Lower leg skin (tissue), 4 donors: Measurements from ENCODE around the gene PACRG. TPM values are rescaled to one million over a fixed set of nuclear protein-coding genes. Genes with fewer than 3 reads are reported as not detected.

Experiments
- DNase-seq, 2 donors: peaks; one replicate each; pipeline ENCODE4 v3.0.0-alpha.2; 2019; ENCODE audit warnings: low spot score in 2 of 2
- H3K4me3 ChIP-seq: fragments of 200-600 bp; sonication (generic); 2 replicates; pipeline ENCODE4 v1.5.1; 2017; ENCODE audit warnings: mild to moderate bottlenecking, low read depth; ENCODE audit not compliant: poor library complexity, severe bottlenecking
- POLR2A ChIP-seq, 2 donors: fragments of 450-650 bp; IDR thresholded peaks; one replicate each; pipeline ENCODE4 v1.6.1; 2016 to 2017; ENCODE audit warnings: antibody characterized with exemption in 2 of 2, mild to moderate bottlenecking in 1 of 2, moderate library complexity in 1 of 2
- WGBS, 2 donors: methylation state at CpG; one replicate each; pipeline ENCODE4 v1.1.5; 2018; 5-methylcytosine and 5-hydroxymethylcytosine counted together
- intact Hi-C: fragments of 100-400 bp; cut with DNase I; formaldehyde crosslinking; loops from one replicate; pipeline ENCODE4 v1.15.0; 2023; ENCODE audit warnings: low total_unique reads
- total RNA-seq, 4 donors: library from RNA; depleted of rRNA; stranded (reverse); fragments of >200 nt; gene quantifications; one replicate each; pipeline ENCODE4 v1.1.0, GENCODE V29; 2016
- TF ChIP-seq, protein P1 (sequence below), 3 donors: fragments of 450-650 bp; IDR thresholded peaks; one replicate each; pipeline ENCODE4 v1.5.1; 2016; ENCODE audit warnings: antibody characterized with exemption in 3 of 3, mild to moderate bottlenecking in 3 of 3, moderate library complexity in 2 of 3

Gene PACRG
- total RNA-seq, 4 donors from 2014 or later, result 0.38 to 3.9 (median 3.4) TPM; not detected in 1

DNA sequence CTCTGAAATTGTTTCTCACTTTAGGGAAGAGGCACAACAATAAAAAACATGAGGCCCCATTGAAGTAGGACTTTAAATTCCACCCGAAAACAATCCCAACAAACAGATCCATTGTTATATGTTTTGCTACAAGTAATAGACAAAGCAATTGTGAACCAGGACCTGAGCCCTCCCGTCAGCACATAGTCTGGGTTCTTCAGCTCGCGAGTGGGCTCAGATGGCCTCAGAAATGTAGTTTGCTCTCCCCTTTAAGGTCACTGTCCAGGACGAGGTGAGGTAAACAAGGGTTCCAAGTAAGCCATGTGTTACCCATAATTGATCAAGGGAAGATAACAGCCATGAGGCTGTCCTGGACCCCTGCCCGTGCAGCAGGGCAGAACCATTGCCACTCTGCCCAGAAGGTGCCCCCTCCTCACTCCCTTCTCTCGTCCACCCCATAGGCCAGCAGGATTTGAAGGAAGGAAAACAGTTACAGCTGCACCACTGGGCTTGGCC is 526.6 kb downstream of the PACRG start:
- WGBS, 2 donors, result 84 to 95% methylated on average over 7 of the region's 7 CpGs
- intact Hi-C loops, result no loop called here
- H3K4me3 ChIP-seq, result no peak overlapping the region
- TF ChIP-seq, protein P1, sequence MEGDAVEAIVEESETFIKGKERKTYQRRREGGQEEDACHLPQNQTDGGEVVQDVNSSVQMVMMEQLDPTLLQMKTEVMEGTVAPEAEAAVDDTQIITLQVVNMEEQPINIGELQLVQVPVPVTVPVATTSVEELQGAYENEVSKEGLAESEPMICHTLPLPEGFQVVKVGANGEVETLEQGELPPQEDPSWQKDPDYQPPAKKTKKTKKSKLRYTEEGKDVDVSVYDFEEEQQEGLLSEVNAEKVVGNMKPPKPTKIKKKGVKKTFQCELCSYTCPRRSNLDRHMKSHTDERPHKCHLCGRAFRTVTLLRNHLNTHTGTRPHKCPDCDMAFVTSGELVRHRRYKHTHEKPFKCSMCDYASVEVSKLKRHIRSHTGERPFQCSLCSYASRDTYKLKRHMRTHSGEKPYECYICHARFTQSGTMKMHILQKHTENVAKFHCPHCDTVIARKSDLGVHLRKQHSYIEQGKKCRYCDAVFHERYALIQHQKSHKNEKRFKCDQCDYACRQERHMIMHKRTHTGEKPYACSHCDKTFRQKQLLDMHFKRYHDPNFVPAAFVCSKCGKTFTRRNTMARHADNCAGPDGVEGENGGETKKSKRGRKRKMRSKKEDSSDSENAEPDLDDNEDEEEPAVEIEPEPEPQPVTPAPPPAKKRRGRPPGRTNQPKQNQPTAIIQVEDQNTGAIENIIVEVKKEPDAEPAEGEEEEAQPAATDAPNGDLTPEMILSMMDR (IDR thresholded peaks at IDR 0.05), result no peak
- no peak for TF ChIP-seq POLR2A (IDR thresholded peaks at IDR 0.05)
- DNase-seq, result no peak

DNA sequence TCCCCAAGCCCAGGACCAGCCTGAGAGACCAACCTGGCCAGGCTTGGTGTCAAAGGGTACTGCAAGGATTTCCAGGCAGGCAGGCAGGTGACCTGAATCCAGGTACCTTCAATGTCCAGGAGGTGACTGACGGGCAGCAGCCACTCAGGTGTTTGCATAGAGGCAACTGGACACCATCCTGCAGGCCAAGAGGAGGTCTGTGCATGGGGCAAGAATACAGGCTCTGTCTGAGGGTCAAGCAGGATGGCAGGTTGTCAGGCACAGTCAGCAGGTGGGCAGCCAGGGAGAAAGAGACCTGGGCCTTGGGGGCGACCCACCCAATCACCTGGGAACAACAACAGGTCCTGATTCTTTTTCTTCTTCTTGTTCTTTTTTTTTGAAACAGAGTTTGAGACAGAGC is 527.5 kb downstream of the PACRG start:
- TF ChIP-seq POLR2A (IDR thresholded peaks at IDR 0.05), result no peak
- TF ChIP-seq, protein P1 (IDR thresholded peaks at IDR 0.05), result no peak
- WGBS, 2 donors, result 80 to 98% methylated on average over 2 of the region's 2 CpGs
- H3K4me3 ChIP-seq, result no peak overlapping the region
- DNase-seq, result no peak
- intact Hi-C loops, result no loop called here

DNA sequence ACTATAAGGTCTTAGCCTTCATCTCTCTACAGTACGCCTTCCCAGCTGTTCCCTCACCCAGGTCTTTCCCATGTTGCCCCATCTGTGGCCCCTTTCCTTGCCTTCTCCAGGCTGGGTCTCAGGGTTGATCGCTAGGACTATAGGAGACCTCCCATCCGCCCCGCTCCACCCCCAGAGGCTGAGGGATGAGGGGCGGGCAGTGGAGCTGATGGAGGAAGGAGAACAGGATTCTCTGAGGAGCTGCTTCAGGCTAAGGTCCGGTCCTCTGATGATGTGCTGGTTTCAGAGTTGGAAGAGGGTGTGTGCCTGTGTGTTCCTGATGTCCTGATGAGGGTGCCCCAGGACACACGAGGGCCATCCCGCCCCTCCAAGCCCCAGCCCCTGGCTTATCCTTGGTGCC is 531.9 kb downstream of the PACRG start:
- intact Hi-C loops, result no loop called here
- 73 to 91% methylated on average over 8 of the region's 8 CpGs for WGBS, 2 donors
- H3K4me3 ChIP-seq, result no peak overlapping the region

DNA sequence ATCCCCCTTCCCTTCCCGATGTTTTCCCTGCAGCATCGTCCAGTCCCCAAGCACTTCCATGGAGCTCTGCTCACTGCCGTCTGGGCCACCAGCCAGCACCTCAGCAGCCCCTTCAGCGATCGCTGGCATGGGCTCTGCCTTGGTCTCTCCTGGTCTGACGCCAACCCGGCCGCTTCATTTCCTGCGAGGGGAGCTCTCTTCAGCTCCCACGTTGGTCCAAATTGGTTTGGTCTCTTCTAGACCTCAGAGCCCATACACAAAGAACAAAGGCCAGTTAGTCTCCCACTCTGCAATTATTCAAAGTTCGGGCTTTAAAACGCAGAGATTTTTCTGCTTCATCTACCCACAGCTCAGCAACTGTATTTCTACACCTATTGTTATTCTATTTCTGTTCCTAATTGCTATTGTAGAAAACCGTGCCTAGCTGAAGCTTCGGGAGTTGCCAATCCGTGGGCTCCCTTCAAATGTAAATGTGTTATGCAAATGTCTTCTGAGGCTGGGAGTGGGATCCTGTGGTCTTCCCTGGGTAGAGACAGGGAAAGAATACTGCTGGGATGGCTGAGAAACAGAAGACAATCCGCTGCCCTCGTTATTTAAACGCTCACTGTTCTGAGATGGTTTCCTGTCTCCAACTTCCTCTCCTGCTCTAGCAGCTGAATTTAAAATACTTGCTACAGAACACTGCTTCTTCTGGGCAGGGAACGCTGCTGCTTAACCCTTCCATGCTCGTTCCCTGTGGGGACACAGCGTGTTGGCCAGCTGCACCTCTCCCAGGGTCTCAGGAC is 532.5 kb downstream of the PACRG start:
- intact Hi-C loops, result no loop called here
- DNase-seq, result no peak
- no peak overlapping the region for H3K4me3 ChIP-seq
- TF ChIP-seq POLR2A (IDR thresholded peaks at IDR 0.05), result no peak
- TF ChIP-seq, protein P1 (IDR thresholded peaks at IDR 0.05), result no peak
- WGBS, 2 donors, result 14 to 36% methylated on average over 21 of the region's 21 CpGs

More for the DNA sequence above, 531.9 kb downstream of the PACRG start:
- DNase-seq, result no peak
- TF ChIP-seq, protein P1 (IDR thresholded peaks at IDR 0.05), result no peak
- TF ChIP-seq POLR2A (IDR thresholded peaks at IDR 0.05), result no peak

DNA sequence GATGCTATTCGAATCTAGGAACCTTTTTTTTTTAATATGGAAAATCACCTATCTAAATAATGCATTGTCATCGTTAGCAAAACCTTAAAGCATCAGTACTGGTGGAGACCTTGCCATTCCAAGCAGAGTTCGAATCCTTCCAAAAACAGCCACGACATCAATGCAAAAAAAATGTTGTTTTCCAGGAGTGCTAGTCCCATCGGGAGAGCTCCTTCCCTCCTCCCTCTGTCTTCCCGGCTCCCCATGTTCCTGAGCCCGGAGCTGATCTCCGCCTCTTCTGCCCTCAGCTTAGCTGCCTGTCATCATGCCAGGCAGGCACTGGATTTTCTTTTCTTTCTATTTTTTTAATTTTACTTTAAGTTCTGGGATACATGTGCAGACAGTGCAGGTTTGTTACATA is 533.1 kb downstream of the PACRG start:
- TF ChIP-seq, protein P1 (IDR thresholded peaks at IDR 0.05), result no peak
- no peak for TF ChIP-seq POLR2A (IDR thresholded peaks at IDR 0.05)
- WGBS, 2 donors, result 8 to 31% methylated on average over 8 of the region's 8 CpGs
- no peak overlapping the region for H3K4me3 ChIP-seq
- DNase-seq, result no peak
- intact Hi-C loops, result no loop called here
